ENCODE measurements around the gene TYR.
"Not testable (repeated sequence)": the region's sequence is repeated elsewhere in the genome, so short reads cannot be mapped to it uniquely, and the experiment has no call there.

GRCh38 chr11:89288004-89288403, 110.3 kb downstream of the TYR start:
- TF ChIP-seq CTCF (IDR thresholded peaks at IDR 0.05); EZH2 (IDR thresholded peaks at IDR 0.05; ENCODE audit: borderline replicate concordance, insufficient read depth, low read depth, low read length, poor library complexity, severe bottlenecking): not testable (repeated sequence)
